Stimulated activated CD4-positive, alpha-beta T cell treated with anti-CD3 and anti-CD28 coated beads, Interleukin-15, amount 100 ng/mL, for 48 hours (primary cell): ENCODE measurements around the gene FAM209A.
"Not testable (repeated sequence)": the region's sequence is repeated elsewhere in the genome, so short reads cannot be mapped to it uniquely, and the experiment has no call there.

Experiments used
- DNase-seq, 2 donors: peaks; one replicate each; pipeline ENCODE4 v3.0.0-alpha.2; 2020; ENCODE audit warnings: low read depth in 2 of 2

FAM209A gene

GRCh38 chr20:56540415-56540814 is 15.9 kb downstream of the FAM209A start:
- DNase-seq = no peak

- no peak for DNase-seq
Observed at GRCh38 chr20:56542489-56543030, 18.0 kb downstream of the FAM209A start.

GRCh38 chr20:56551571-56551970 is 27.0 kb downstream of the FAM209A start:
- DNase-seq = no peak

- DNase-seq = no peak
Observed at GRCh38 chr20:56552911-56553629, 28.5 kb downstream of the FAM209A start.

GRCh38 chr20:56554869-56555268 is 30.3 kb downstream of the FAM209A start:
- DNase-seq = no peak

GRCh38 chr20:56558968-56559367 is 34.4 kb downstream of the FAM209A start:
- DNase-seq = no peak

- not testable (repeated sequence) for DNase-seq
Observed at GRCh38 chr20:56564526-56564925, 40.0 kb downstream of the FAM209A start.

GRCh38 chr20:56565511-56565910 is 41.0 kb downstream of the FAM209A start:
- no peak for DNase-seq

GRCh38 chr20:56566621-56567020 is 42.1 kb downstream of the FAM209A start:
- no peak for DNase-seq

- no peak for DNase-seq
Observed at GRCh38 chr20:56570832-56571231, 46.3 kb downstream of the FAM209A start.

GRCh38 chr20:56572172-56572571 is 47.6 kb downstream of the FAM209A start:
- no peak for DNase-seq

GRCh38 chr20:56573986-56574385 is 49.4 kb downstream of the FAM209A start:
- no peak for DNase-seq

GRCh38 chr20:56574531-56575142 is 50.1 kb downstream of the FAM209A start:
- DNase-seq = no peak

- no peak for DNase-seq
Observed at GRCh38 chr20:56575157-56575556, 50.6 kb downstream of the FAM209A start.
